NCI-H128 (cell line): ENCODE results near the gene C2CD2.

Experiments used
- DNase-seq: peaks from one replicate; lab custom pipeline; 2025; ENCODE audit not compliant: unreplicated experiment; lab: John Stamatoyannopoulos, UW

C2CD2 gene

GRCh38 chr21:41914965-41915364 is 38.9 kb downstream of the C2CD2 start:
- no peak for DNase-seq

GRCh38 chr21:41914358-41914757 is 39.5 kb downstream of the C2CD2 start:
- no peak for DNase-seq

DNA sequence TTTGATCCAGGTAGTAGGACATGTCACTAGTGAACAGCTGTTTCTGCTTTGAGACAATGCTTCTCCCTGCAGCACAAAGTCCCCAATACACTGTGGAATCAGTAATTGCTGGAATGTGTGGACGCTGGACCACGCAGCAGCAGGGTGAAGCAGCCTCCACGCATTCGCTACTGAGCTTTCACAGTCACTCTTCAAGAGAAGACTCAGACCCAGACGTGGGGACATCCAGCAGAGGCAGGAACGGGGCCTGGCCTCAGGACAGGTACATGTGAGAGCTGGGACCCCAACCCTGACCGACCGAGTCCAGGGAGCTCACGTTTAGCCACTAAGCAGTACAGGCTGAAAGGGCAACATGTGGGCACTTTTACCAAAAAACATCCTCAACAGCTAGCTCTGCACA is 40.6 kb downstream of the C2CD2 start:
- no peak for DNase-seq

DNA sequence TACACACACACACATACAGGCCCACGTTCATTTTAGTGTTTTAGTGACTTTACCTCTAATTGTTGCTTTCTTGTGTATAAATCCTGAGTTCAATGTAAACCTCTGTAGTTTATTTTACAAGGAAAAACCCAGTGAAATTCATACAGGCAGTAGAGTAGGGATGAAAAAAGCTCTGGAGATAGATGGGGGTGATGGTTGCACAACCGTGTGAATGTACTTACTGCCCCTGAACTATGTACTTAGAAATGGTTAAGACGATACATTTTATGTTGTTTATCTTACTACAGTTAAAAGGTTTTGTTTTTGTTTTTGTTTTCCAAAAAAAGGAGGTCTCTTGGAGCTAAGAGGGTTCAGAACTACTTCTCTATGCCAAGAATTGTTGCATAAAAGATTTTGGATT is 45.0 kb downstream of the C2CD2 start:
- no peak for DNase-seq

DNA sequence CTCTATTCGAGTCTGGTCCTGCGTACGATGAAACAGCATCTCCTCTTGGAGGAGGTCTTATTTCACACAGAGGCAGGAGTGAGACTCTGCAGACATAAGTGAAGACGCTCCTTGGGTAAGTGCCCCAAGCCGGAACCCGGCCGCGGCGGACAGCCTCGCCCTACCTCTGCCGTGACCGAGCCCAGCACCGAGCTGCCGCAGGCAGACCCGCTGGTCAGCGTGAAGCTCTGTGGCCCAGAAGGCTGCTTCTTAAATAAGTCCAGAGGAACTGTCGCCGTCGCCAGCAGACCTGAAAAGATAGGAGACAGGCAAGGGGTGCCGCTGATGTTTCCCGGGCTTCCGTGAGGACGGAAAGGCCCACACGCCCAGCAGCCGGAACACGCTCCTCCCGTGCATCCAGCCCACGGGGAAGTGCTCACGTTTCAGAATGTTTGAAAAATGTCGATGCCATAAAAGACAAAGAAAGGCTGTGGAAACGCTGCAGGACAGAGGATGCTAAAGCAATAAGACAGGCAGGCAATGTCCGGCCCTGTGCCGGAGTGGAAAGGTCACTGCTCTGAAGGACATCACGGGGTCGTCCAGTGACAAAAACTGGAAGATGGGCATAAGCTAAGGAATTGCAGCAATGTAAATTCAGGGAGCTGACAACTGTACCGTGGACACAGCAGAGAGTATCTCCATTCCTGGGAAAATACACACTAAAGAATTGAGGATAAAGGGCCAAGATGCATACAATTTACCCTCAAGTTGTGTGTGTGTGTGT is 46.1 kb downstream of the C2CD2 start:
- DNase-seq, result no peak

GRCh38 chr21:41906770-41907169 is 47.0 kb downstream of the C2CD2 start:
- DNase-seq, result no peak

GRCh38 chr21:41903559-41904351 is 50.1 kb downstream of the C2CD2 start:
- no peak for DNase-seq

GRCh38 chr21:41902946-41903345 is 50.9 kb downstream of the C2CD2 start:
- no peak for DNase-seq

- no peak for DNase-seq
These were observed 52.0 kb downstream of the C2CD2 start for GRCh38 chr21:41901782-41902181.

DNA sequence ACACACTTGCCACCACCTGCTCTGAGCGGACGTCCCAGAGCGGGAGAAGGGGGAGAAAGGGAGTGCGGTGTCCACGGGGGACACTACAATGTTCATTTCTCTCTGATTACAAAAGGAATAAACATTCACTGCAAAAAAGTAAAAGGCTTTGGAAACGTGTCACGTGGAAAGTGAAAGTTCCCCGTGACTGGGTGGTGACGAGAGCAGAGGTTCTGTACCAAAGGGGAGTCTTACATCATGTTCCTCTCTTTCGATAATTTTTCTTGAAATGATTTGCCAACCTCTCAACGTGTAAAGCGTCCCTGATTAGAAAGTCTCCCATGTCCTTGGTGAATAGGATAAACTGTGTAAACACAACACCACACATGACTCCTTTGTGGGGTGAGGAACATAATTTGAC is 52.7 kb downstream of the C2CD2 start:
- no peak for DNase-seq

- DNase-seq, result no peak
These were observed 53.4 kb downstream of the C2CD2 start for GRCh38 chr21:41900401-41900800.

DNA sequence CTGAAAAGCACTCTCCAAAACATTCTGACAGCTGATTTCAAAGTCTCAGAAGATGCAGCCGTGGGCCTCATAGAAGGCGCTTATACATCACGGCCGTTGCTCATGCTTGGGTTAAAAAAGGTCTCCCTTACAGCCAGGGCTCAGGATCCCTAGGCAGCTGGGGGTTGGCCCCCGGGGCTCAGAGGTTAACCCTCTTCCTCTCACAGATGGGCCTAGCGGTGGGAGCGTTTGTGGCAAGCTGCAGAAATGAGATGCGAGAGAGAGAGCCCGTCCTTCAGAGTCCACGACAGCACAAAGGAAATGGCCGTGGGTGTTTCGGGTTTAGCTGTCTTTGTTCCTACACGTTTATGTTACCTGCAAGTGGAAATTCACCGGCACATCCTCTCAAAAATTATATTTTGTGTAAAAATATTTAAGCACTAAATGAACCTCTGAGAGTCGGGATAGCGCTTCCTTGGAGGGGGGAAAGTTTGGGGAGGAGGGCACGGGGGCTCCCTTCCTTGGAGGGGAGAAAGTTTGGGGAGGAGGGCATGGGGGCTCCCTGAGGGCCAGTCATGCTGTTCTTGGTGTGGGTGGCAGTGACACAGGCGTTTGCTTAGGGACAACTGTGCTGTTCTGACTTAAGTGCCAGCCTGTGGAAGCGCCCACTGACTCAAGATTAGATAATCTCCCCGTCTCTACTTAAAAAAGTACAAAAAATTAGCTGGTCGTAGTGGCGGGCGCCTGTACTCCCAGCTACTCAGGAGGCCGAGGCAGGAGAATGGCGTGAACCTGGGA is 54.2 kb downstream of the C2CD2 start:
- DNase-seq, result no peak

- no peak for DNase-seq
These were observed 54.8 kb downstream of the C2CD2 start for GRCh38 chr21:41898998-41899397.

GRCh38 chr21:41897700-41898099 is 56.1 kb downstream of the C2CD2 start:
- no peak for DNase-seq

DNA sequence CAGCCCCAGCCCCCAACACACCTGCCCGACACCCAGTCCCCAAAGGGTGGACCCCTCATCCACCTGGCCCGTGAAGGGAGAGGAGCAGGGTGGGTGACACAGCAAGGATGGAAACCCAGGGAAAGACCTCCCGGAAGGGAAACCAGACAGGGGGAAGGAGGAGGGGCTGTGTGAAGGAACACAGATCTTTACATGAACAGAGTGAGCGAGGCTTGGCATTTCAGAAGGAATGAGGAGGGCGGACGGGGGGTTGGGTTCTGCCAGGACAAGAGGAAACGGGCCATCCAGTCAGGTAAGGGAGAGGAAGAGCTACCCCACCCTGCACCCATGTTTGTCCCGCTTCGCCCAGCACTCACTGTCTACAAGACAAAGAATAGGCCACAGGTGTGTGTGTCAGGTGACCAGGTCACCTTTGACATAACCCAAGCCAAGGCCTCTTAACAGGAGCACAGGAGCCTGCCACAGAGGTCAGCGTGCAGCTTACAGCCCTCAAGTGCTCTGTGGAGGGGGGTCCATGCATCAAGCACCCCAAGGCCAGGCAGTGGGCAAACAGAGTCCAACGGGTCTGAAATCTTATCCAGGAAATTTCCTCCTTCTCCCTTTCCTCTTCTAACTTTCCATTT is 56.7 kb downstream of the C2CD2 start:
- DNase-seq, result no peak

DNA sequence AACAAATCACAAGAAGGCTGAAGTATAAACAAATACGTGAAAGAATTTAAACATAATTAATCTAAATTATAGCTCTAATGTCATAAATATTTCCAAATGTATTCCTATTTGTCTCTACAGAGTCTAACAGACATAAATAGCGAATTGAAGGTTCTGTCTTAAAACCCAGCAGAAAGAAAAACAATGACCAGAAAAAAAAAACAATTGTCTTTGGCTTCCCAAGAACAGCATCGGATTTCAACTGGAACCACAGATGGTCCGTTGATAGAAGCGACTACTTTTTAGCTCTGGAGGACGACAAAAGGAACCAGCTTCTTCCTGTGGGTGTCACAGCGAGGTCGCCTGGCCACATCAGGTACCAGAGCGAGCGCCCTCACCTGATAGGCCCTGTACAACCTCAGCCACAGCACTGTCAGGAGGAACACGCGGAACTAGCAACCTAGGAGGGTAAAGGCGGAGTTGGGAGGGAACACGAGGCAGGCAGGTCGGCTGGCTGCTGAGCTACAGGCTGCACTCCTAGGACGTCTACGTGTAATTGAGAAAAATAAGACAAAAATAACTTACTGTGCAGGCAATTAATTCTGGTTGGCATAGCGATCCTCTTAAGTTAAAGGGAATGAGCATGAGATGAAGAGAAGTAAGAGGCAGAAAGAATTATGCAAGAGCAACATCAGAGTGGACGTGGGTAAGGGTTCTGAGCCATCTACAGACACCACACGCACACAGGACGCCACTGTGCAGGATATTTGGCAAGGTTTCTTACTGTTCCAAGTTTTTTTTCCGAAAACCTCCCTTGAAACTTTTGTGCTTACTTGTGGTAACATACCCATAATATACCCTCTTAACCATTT is 58.0 kb downstream of the C2CD2 start:
- no peak for DNase-seq

GRCh38 chr21:41894922-41895557 is 58.8 kb downstream of the C2CD2 start:
- DNase-seq, result no peak

DNA sequence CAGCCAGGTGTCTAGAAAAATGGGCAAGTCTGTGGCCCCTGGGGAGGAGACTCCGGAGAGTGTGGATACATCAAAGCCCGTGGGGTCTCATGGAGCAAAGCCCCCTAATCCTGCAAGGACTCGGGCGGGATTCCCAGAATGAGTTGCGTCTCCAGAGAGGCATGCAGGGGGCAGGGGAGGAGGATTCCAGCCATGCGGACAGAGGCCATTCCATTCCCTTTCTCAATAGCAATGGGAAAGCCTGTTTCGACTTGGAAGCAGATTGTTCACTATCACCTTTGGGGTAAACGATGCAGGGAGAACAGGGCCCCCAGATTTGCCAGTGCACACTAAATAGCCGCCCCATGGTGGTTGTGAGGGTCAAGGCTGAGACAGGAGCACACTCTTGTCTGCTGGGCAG is 59.3 kb downstream of the C2CD2 start:
- DNase-seq, result no peak

DNA sequence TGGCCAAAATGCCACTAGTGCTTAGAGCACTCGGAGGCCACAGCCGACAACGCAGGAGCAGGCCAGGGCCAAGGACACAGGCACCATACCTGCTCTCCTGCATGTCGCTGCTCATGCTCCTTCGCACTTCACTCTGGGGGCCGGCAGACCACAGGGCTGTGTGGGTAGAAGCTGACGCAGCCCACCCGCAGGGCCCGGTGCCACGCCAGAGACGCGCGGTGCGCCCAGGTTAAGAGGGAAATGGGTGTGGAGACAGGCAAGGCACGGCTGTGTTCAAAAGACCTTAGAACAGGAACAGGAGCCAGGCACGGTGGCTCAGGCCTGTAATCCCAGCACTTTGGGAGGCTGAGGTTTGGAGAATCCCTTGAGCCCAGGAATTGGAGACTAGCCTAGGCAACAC is 61.1 kb downstream of the C2CD2 start:
- no peak for DNase-seq

GRCh38 chr21:41891132-41891531 is 62.7 kb downstream of the C2CD2 start:
- DNase-seq, result no peak
